GM21717 (cell line): ENCODE results near the gene CKB.

Source experiments
- ATAC-seq: cut with Tn5 transposase; IDR thresholded peaks from one replicate; pipeline ENCODE4 v1.9.1; 2021; ENCODE audit warnings: mild to moderate bottlenecking, moderate library complexity; ENCODE audit not compliant: unreplicated experiment

CKB gene

GRCh38 chr14:103492156-103492925 lies 30.3 kb downstream of the CKB start:
- ATAC-seq, result no peak

- no peak for ATAC-seq
These were observed 30.9 kb downstream of the CKB start for GRCh38 chr14:103491691-103492090.

- ATAC-seq, result no peak
These were observed 33.0 kb downstream of the CKB start for GRCh38 chr14:103489621-103490020.

GRCh38 chr14:103488960-103489359 lies 33.7 kb downstream of the CKB start:
- no peak for ATAC-seq

- no peak for ATAC-seq
These were observed 34.6 kb downstream of the CKB start for GRCh38 chr14:103488071-103488470.

- no peak for ATAC-seq
These were observed 37.1 kb downstream of the CKB start for GRCh38 chr14:103485504-103485903.

GRCh38 chr14:103483600-103483999 lies 39.0 kb downstream of the CKB start:
- ATAC-seq, result no peak

GRCh38 chr14:103480595-103480994 lies 42.0 kb downstream of the CKB start:
- peak; percentile 72 for ATAC-seq

- no peak for ATAC-seq
These were observed 46.0 kb downstream of the CKB start for GRCh38 chr14:103476631-103477030.

- no peak for ATAC-seq
These were observed 46.6 kb downstream of the CKB start for GRCh38 chr14:103476065-103476464.

GRCh38 chr14:103474893-103475292 lies 47.7 kb downstream of the CKB start:
- no peak for ATAC-seq

- ATAC-seq, result no peak
These were observed 49.7 kb downstream of the CKB start for GRCh38 chr14:103472939-103473338.
